ENCODE results near the gene GLYAT.

- TF ChIP-seq CTCF (conservative IDR thresholded peaks at IDR 0.05 in 1 of 2, IDR thresholded peaks at IDR 0.05 in 1 of 2; ENCODE audit: low read depth in 1 of 2, low read length in 2 of 2) (no peak), EZH2 (IDR thresholded peaks at IDR 0.05; ENCODE audit: low read length, missing control alignments) (no peak)
Observed at GRCh38 chr11:58691675-58692074, 40.1 kb downstream of the GLYAT start.
